HCT116 (cell line): Measurements from ENCODE around the gene ENPP6. TPM values are rescaled to one million over a fixed set of nuclear protein-coding genes. Genes with fewer than 3 reads are reported as not detected.

Experiments
- ATAC-seq: fragments of 200-7000 bp; cut with Tn5 transposase; 2 replicates; pipeline ENCODE4 v1.9.1; 2020; ENCODE audit warnings: mild to moderate bottlenecking, moderate library complexity
- BruUV-seq: library from RNA; stranded (reverse); fragments of 400-500 nt; replicated peaks from 2 replicates; lab custom pipeline; 2021; lab: Mats Ljungman, UMichigan
- CTCF ChIA-PET: fragments of 300-600 bp; sonication (Branson Sonifier 250); formaldehyde crosslinking; loops from one replicate; lab custom pipeline; 2021; ENCODE audit warnings: antibody characterized with exemption; lab: Charles Lee
- POLR2A ChIA-PET: fragments of 300-600, 350-600 bp; sonication (Branson Sonifier 250); formaldehyde crosslinking; loops from one replicate; lab custom pipeline; 2021; ENCODE audit warnings: antibody characterized with exemption; lab: Charles Lee
- RAD21 ChIA-PET, 2 experiments: fragments of 300-600 bp; sonication (Branson Sonifier 250); formaldehyde crosslinking; loops; one replicate each; lab custom pipeline; 2023; ENCODE audit warnings: low total read pairs in 2 of 2; ENCODE audit not compliant: uncharacterized antibody in 2 of 2, unreplicated experiment in 2 of 2, low non-redundant PET in 1 of 2; lab: Charles Lee
- DNase-seq: peaks from one replicate; pipeline ENCODE4 v3.0.0-alpha.2; 2010; ENCODE audit warnings: low read depth, low spot score
- H2AFZ ChIP-seq: fragments of 200-600 bp; shearing (Covaris generic), sonication (generic); 2 replicates; pipeline ENCODE4 v1.6.1; 2017; ENCODE audit warnings: low read depth, mixed run types, mixed read lengths, antibody characterized with exemption, low read length; ENCODE audit not compliant: poor library complexity, severe bottlenecking
- H3K27ac ChIP-seq: 2 replicates; pipeline ENCODE4 v1.5.1; 2012; ENCODE audit warnings: low read depth, low read length
- H3K27me3 ChIP-seq: fragments of 200-600 bp; sonication (generic); 2 replicates; pipeline ENCODE4 v1.6.1; 2016; ENCODE audit warnings: mixed run types, low read length, mixed read lengths; ENCODE audit not compliant: insufficient read depth
- H3K36me3 ChIP-seq, 2 experiments: fragments of 200-500 bp in 1 of 2; fragments of 200-600 bp in 1 of 2; sonication (Bioruptor generic) in 1 of 2; sonication (generic) in 1 of 2; 2 replicates each; pipeline versions ENCODE4 v1.5.1 to v1.6.1; 2014 to 2016; ENCODE audit warnings: low read length in 2 of 2, inconsistent platforms in 1 of 2, mixed read lengths in 1 of 2, mixed run types in 1 of 2; ENCODE audit not compliant: insufficient read depth in 2 of 2, control insufficient read depth in 1 of 2
- H3K4me1 ChIP-seq, 2 experiments: fragments of 200-600 bp in 1 of 2; sonication (generic) in 1 of 2; 2 replicates each; pipeline versions ENCODE4 v1.5.1 to v1.6.1; 2012 to 2017; ENCODE audit warnings: low read length in 2 of 2, inconsistent platforms in 1 of 2, mild to moderate bottlenecking in 1 of 2, mixed read lengths in 1 of 2, mixed run types in 1 of 2, moderate library complexity in 1 of 2; ENCODE audit not compliant: insufficient read depth in 2 of 2, control insufficient read depth in 1 of 2
- H3K4me2 ChIP-seq: fragments of 200-600 bp; sonication (generic); 2 replicates; pipeline ENCODE4 v1.6.1; 2017; ENCODE audit warnings: mixed run types, low read length, mixed read lengths
- H3K4me3 ChIP-seq, 2 experiments: fragments of 200-600 bp in 1 of 2; sonication (generic) in 1 of 2; replicated peaks in 1 of 2; 2 replicates each; pipeline ENCODE4 v1.5.1; 2011 to 2016; ENCODE audit warnings: low read length in 2 of 2, control low read depth in 1 of 2, low read depth in 1 of 2, mild to moderate bottlenecking in 1 of 2, mixed read lengths in 1 of 2, mixed run types in 1 of 2
- H3K79me2 ChIP-seq: fragments of 200-600 bp; sonication (generic); 2 replicates; pipeline ENCODE4 v1.6.1; 2017; ENCODE audit warnings: mild to moderate bottlenecking, mixed run types, low read length, moderate library complexity, mixed read lengths; ENCODE audit not compliant: insufficient read depth
- H3K9ac ChIP-seq: fragments of 200-600 bp; sonication (generic); 2 replicates; pipeline ENCODE4 v1.6.1; 2016; ENCODE audit warnings: low read length, mixed read lengths
- H3K9me2 ChIP-seq: fragments of 200-600 bp; sonication (generic), shearing (Covaris generic); 2 replicates; pipeline ENCODE4 v1.6.1; 2017; ENCODE audit warnings: mixed run types, mild to moderate bottlenecking, moderate library complexity; ENCODE audit not compliant: insufficient read depth
- H3K9me3 ChIP-seq, 2 experiments: fragments of 200-500 bp in 1 of 2; fragments of 200-600 bp in 1 of 2; sonication (Bioruptor generic) in 1 of 2; sonication (generic) in 1 of 2; 2 replicates each; pipeline ENCODE4 v1.6.1; 2014 to 2017; ENCODE audit warnings: low read length in 2 of 2, mixed read lengths in 2 of 2, inconsistent platforms in 1 of 2, low read depth in 1 of 2, mild to moderate bottlenecking in 1 of 2, mixed run types in 1 of 2, moderate library complexity in 1 of 2; ENCODE audit not compliant: control insufficient read depth in 1 of 2, insufficient read depth in 1 of 2
- H4K20me1 ChIP-seq: fragments of 200-600 bp; sonication (generic), shearing (Covaris generic); 2 replicates; pipeline ENCODE4 v1.6.1; 2017; ENCODE audit warnings: mixed run types, mild to moderate bottlenecking, moderate library complexity; ENCODE audit not compliant: insufficient read depth
- CBX3 ChIP-seq: IDR thresholded peaks from 2 replicates; pipeline ENCODE4 v1.6.1; 2012; ENCODE audit warnings: low read depth
- EGR1 ChIP-seq: IDR thresholded peaks from 2 replicates; pipeline ENCODE4 v1.6.1; 2012; ENCODE audit warnings: low read depth
- ELF1 ChIP-seq: IDR thresholded peaks from 2 replicates; pipeline ENCODE4 v1.6.1; 2012; ENCODE audit warnings: low read depth, borderline replicate concordance
- EZH2 ChIP-seq: fragments of 200-600 bp; sonication (generic); IDR thresholded peaks from 2 replicates; pipeline ENCODE4 v1.6.1; 2017; ENCODE audit warnings: antibody characterized with exemption, mixed run types
- EZH2phosphoT487 ChIP-seq: fragments of 200-600 bp; IDR thresholded peaks from 2 replicates; pipeline ENCODE4 v1.6.1; 2018; ENCODE audit warnings: antibody characterized with exemption, borderline replicate concordance
- JUND ChIP-seq: IDR thresholded peaks from 2 replicates; pipeline ENCODE4 v1.6.1; 2012
- POLR2A ChIP-seq: IDR thresholded peaks from 2 replicates; pipeline ENCODE4 v1.7.0; 2011; ENCODE audit warnings: borderline replicate concordance; ENCODE audit not compliant: insufficient read depth, insufficient read length; ENCODE audit errors: extremely low read depth
- RAD21 ChIP-seq: IDR thresholded peaks from 2 replicates; pipeline ENCODE4 v1.6.1; 2012; ENCODE audit warnings: low read depth, mild to moderate bottlenecking
- SIN3A ChIP-seq: IDR thresholded peaks from 2 replicates; pipeline ENCODE4 v1.6.1; 2012; ENCODE audit warnings: low read depth
- SP1 ChIP-seq: IDR thresholded peaks from 2 replicates; pipeline ENCODE4 v1.6.1; 2012; ENCODE audit warnings: low read depth
- SRF ChIP-seq: IDR thresholded peaks from 2 replicates; pipeline ENCODE4 v1.6.1; 2012; ENCODE audit warnings: low read depth
- TCF7L2 ChIP-seq: IDR thresholded peaks from 2 replicates; pipeline ENCODE4 v1.7.0; 2011; ENCODE audit warnings: borderline replicate concordance, inconsistent platforms; ENCODE audit not compliant: insufficient read depth, insufficient read length; ENCODE audit errors: extremely low read depth
- YY1 ChIP-seq: IDR thresholded peaks from 2 replicates; pipeline ENCODE4 v1.6.1; 2011; ENCODE audit warnings: low read length, low read depth, moderate library complexity, mild to moderate bottlenecking; ENCODE audit not compliant: insufficient replicate concordance; ENCODE audit errors: extremely low read depth
- ZFX ChIP-seq: fragments of 450-650 bp; IDR thresholded peaks from 2 replicates; pipeline ENCODE4 v1.6.1; 2017
- ZNF274 ChIP-seq: fragments of 200-500 bp; sonication (Bioruptor generic); IDR thresholded peaks from 2 replicates; pipeline ENCODE4 v1.6.1; 2014; ENCODE audit warnings: mild to moderate bottlenecking, low read depth, low read length, inconsistent platforms
- intact Hi-C: fragments of 100-400 bp; cut with micrococcal nuclease; formaldehyde crosslinking; loops from 2 replicates; pipeline ENCODE4 v1.10.0; 2022
- total RNA-seq: library from RNA; stranded (reverse); gene quantifications from one replicate; pipeline ENCODE4 v1.2.1, GENCODE V29; 2021; ENCODE audit not compliant: unreplicated experiment
- TF ChIP-seq, protein P1 (sequence below): IDR thresholded peaks from 2 replicates; pipeline ENCODE4 v1.6.1; 2012
- TF ChIP-seq, protein P2 (sequence below), 3 experiments: fragments of 200-600 bp in 1 of 3; sonication (generic) in 1 of 3; IDR thresholded peaks in 2 of 3; conservative IDR thresholded peaks in 1 of 3; 2 replicates each; pipeline ENCODE4 v1.5.1; 2012 to 2017; ENCODE audit warnings: low read depth in 2 of 3, low read length in 2 of 3, antibody characterized with exemption in 1 of 3, borderline replicate concordance in 1 of 3, control low read depth in 1 of 3, mild to moderate bottlenecking in 1 of 3, mixed read lengths in 1 of 3, mixed run types in 1 of 3, moderate library complexity in 1 of 3; ENCODE audit not compliant: insufficient read depth in 1 of 3

The ENPP6 gene
- total RNA-seq, 1 experiment from 2014 or later, result not detected

DNA sequence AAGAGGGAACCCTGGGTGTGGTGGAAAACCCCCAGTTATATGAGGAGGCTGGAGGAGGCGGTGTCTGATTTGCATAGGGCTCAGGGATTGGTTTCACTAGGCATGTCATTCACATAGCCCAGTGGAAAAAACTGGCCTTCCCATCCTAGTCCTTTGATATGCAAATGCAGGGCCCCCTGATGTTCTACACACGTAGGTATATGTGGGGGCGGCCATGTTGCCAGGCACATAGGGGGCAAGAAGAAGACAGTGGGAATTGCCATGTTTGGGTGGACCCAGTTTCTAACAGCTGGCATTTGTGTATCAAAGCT lies 34.0 kb upstream of the ENPP6 start:
- POLR2A ChIA-PET, result no interaction called here
- Histone ChIP-seq H3K4me1 (no peaks in the 10 kb centered on the region), H4K20me1 (no peaks in the 10 kb centered on the region), H3K36me3 (no peaks in the 10 kb centered on the region)
- intact Hi-C loops, result loop anchor here (5.0 kb wide), 1 partner anchor 409 kb away; no protein-coding TSS in a partner anchor
- DNase-seq, result no peak
- TF ChIP-seq EZH2, result no peak
- TF ChIP-seq, protein P1, sequence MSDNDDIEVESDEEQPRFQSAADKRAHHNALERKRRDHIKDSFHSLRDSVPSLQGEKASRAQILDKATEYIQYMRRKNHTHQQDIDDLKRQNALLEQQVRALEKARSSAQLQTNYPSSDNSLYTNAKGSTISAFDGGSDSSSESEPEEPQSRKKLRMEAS, result no peak
- TF ChIP-seq, protein P2, sequence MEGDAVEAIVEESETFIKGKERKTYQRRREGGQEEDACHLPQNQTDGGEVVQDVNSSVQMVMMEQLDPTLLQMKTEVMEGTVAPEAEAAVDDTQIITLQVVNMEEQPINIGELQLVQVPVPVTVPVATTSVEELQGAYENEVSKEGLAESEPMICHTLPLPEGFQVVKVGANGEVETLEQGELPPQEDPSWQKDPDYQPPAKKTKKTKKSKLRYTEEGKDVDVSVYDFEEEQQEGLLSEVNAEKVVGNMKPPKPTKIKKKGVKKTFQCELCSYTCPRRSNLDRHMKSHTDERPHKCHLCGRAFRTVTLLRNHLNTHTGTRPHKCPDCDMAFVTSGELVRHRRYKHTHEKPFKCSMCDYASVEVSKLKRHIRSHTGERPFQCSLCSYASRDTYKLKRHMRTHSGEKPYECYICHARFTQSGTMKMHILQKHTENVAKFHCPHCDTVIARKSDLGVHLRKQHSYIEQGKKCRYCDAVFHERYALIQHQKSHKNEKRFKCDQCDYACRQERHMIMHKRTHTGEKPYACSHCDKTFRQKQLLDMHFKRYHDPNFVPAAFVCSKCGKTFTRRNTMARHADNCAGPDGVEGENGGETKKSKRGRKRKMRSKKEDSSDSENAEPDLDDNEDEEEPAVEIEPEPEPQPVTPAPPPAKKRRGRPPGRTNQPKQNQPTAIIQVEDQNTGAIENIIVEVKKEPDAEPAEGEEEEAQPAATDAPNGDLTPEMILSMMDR (IDR thresholded peaks at IDR 0.05 in 2 of 3, conservative IDR thresholded peaks at IDR 0.05 in 1 of 3; ENCODE audit: borderline replicate concordance in 1 of 3, insufficient read depth in 1 of 3, low read depth in 2 of 3, low read length in 2 of 3), result no peak
- TF ChIP-seq JUND, result no peak
- TF ChIP-seq SRF, result no peak
- no peak for TF ChIP-seq SP1
- TF ChIP-seq SIN3A, result no peak
- TF ChIP-seq POLR2A, result no peak
- TF ChIP-seq EZH2phosphoT487, result no peak
- TF ChIP-seq ZNF274, result no peak
- no peak for TF ChIP-seq ELF1
- TF ChIP-seq YY1, result no peak
- no peak for TF ChIP-seq TCF7L2
- TF ChIP-seq CBX3, result no peak
- TF ChIP-seq RAD21, result no peak
- TF ChIP-seq ZFX, result no peak
- TF ChIP-seq EGR1, result no peak
- TF ChIP-seq, all 23 proteins: peak for 0
- no peaks in the 10 kb centered on the region for H3K9me2 ChIP-seq
- BruUV-seq, result no TSS peak
- no peak overlapping the region for H2AFZ ChIP-seq
- CTCF ChIA-PET, result interaction anchor here (1.2 to 1.6 kb wide), 2 partner anchors 9 to 14 kb away, joined by 3 to 4 read pairs; no protein-coding TSS in a partner anchor
- ATAC-seq, result no peak
- H3K9ac ChIP-seq, result no peak overlapping the region
- H3K79me2 ChIP-seq, result no peaks in the 10 kb centered on the region
- no peak overlapping the region for H3K4me3 ChIP-seq
- RAD21 ChIA-PET, result no interaction called here
- H3K27me3 ChIP-seq, result no peaks in the 10 kb centered on the region
- no peak overlapping the region for H3K4me2 ChIP-seq
- no peaks in the 10 kb centered on the region for H3K9me3 ChIP-seq
- no peak overlapping the region for H3K27ac ChIP-seq
